Endothelial cell of umbilical vein (primary cell): ENCODE results near the gene RAD9A. TPM values are rescaled to one million over a fixed set of nuclear protein-coding genes. Genes with fewer than 3 reads are reported as not detected.

Experiments
- BruUV-seq: library from RNA; stranded (reverse); fragments of 400-500 nt; replicated peaks from 2 replicates; lab custom pipeline; 2021; lab: Mats Ljungman, UMichigan
- CTCF ChIA-PET: fragments of 300-600, 350-600 bp; sonication (Branson Sonifier 250); formaldehyde crosslinking; loops from one replicate; lab custom pipeline; 2021; ENCODE audit warnings: antibody characterized with exemption, inconsistent platforms; lab: Charles Lee
- POLR2A ChIA-PET: fragments of 300-600, 350-600 bp; sonication (Branson Sonifier 250); formaldehyde crosslinking; loops from one replicate; lab custom pipeline; 2021; ENCODE audit warnings: antibody characterized with exemption, inconsistent platforms; lab: Charles Lee
- DNase-seq: peaks from one replicate; pipeline ENCODE4 v3.0.0-alpha.2; 2011; ENCODE audit warnings: low read depth, low spot score
- FAIRE-seq: peaks from 2 replicates; lab custom pipeline; 2011; peaks lifted over from hg19 to GRCh38; lab: Jason Lieb, UNC
- H2AFZ ChIP-seq: 2 replicates; pipeline ENCODE4 v1.6.0; 2012; ENCODE audit warnings: low read depth, low read length, control low read depth, inconsistent platforms
- H3K27ac ChIP-seq: 2 replicates; pipeline ENCODE4 v1.5.1; 2011; ENCODE audit warnings: low read depth, mild to moderate bottlenecking, control low read depth, low read length, moderate library complexity; ENCODE audit not compliant: insufficient read depth
- H3K27me3 ChIP-seq, 2 experiments: 2 replicates each; pipeline versions ENCODE4 v1.6.0 to v1.6.1; 2011; ENCODE audit warnings: low read length in 2 of 2, mixed read lengths in 1 of 2; ENCODE audit not compliant: control insufficient read depth in 2 of 2, insufficient read depth in 2 of 2
- H3K36me3 ChIP-seq, 2 experiments: 2 replicates in 1 of 2; 3 replicates in 1 of 2; pipeline ENCODE4 v1.5.1; 2011; ENCODE audit warnings: low read length in 2 of 2, mild to moderate bottlenecking in 1 of 2, moderate library complexity in 1 of 2; ENCODE audit not compliant: control insufficient read depth in 2 of 2, insufficient read depth in 2 of 2; ENCODE audit errors: extremely low read depth in 1 of 2
- H3K4me1 ChIP-seq: 3 replicates; pipeline ENCODE4 v1.5.1; 2011; ENCODE audit warnings: mild to moderate bottlenecking, low read length; ENCODE audit not compliant: control insufficient read depth, insufficient read depth; ENCODE audit errors: extremely low read depth
- H3K4me2 ChIP-seq: 2 replicates; pipeline ENCODE4 v1.6.1; 2011; ENCODE audit warnings: low read length, control low read depth, mixed read lengths; ENCODE audit not compliant: insufficient read depth
- H3K4me3 ChIP-seq, 3 experiments: fragments of 200-600 bp in 1 of 3; sonication (generic), shearing (Covaris generic) in 1 of 3; replicated peaks in 1 of 3; 2 replicates each; pipeline ENCODE4 v1.5.1; 2011 to 2016; ENCODE audit warnings: control low read depth in 3 of 3, low read length in 3 of 3, mild to moderate bottlenecking in 2 of 3, inconsistent platforms in 1 of 3, low read depth in 1 of 3, moderate library complexity in 1 of 3; ENCODE audit not compliant: insufficient read depth in 1 of 3
- H3K79me2 ChIP-seq: 2 replicates; pipeline ENCODE4 v1.6.0; 2012; ENCODE audit warnings: low read length, inconsistent platforms; ENCODE audit not compliant: control insufficient read depth, insufficient read depth
- H3K9ac ChIP-seq: replicated peaks from 2 replicates; pipeline ENCODE3; 2011; ENCODE audit warnings: low read length, control low read depth; ENCODE audit not compliant: insufficient read depth; ENCODE audit errors: extremely low read depth
- H3K9me1 ChIP-seq: replicated peaks from 3 replicates; pipeline ENCODE4 v1.6.0; 2011; ENCODE audit warnings: mild to moderate bottlenecking, low read length; ENCODE audit not compliant: control insufficient read depth, insufficient read depth; ENCODE audit errors: extremely low read depth
- H3K9me3 ChIP-seq: replicated peaks from 2 replicates; pipeline ENCODE4 v1.5.1; 2012; ENCODE audit warnings: low read length, inconsistent platforms; ENCODE audit not compliant: control insufficient read depth, insufficient read depth
- H4K20me1 ChIP-seq: replicated peaks from 2 replicates; pipeline ENCODE3; 2011; ENCODE audit warnings: mild to moderate bottlenecking, low read length; ENCODE audit not compliant: control insufficient read depth, insufficient read depth; ENCODE audit errors: extremely low read depth
- EZH2 ChIP-seq: IDR thresholded peaks from 2 replicates; pipeline ENCODE4 v1.6.1; 2012; ENCODE audit warnings: borderline replicate concordance, low read depth, mild to moderate bottlenecking, moderate library complexity, low read length, inconsistent platforms; ENCODE audit not compliant: severe bottlenecking
- FOS ChIP-seq: IDR thresholded peaks from 2 replicates; pipeline ENCODE4 v1.6.1; 2011; ENCODE audit warnings: mild to moderate bottlenecking, low read length, moderate library complexity, borderline replicate concordance; ENCODE audit not compliant: insufficient read depth
- GATA2 ChIP-seq: IDR thresholded peaks from 2 replicates; pipeline ENCODE4 v1.7.0; 2011; ENCODE audit warnings: low read depth, mild to moderate bottlenecking, moderate library complexity, mixed read lengths, low read length; ENCODE audit not compliant: insufficient read length, insufficient read depth
- JUN ChIP-seq: IDR thresholded peaks from 2 replicates; pipeline ENCODE4 v1.6.1; 2011; ENCODE audit warnings: borderline replicate concordance, low read depth; ENCODE audit not compliant: insufficient read length, insufficient read depth
- MAX ChIP-seq: IDR thresholded peaks from 2 replicates; pipeline ENCODE4 v1.6.1; 2011; ENCODE audit not compliant: insufficient read depth, insufficient read length
- MYC ChIP-seq: IDR thresholded peaks from one replicate; pipeline ENCODE4 v1.6.1; 2011; ENCODE audit warnings: mild to moderate bottlenecking, low read depth, low read length
- POLR2A ChIP-seq: IDR thresholded peaks from 2 replicates; pipeline ENCODE4 v1.6.1; 2012; ENCODE audit warnings: low read depth, mild to moderate bottlenecking, control low read depth, low read length
- POLR2AphosphoS5 ChIP-seq: IDR thresholded peaks from 2 replicates; pipeline ENCODE4 v1.6.1; 2012; ENCODE audit warnings: low read depth, mild to moderate bottlenecking, control low read depth, low read length, moderate library complexity; ENCODE audit not compliant: insufficient read depth
- dilution Hi-C: fragments of 300-500 bp; cut with MboI; formaldehyde crosslinking; loops from one replicate; pipeline ENCODE4 v1.15.0; 2019; ENCODE audit warnings: low sequenced_read_pairs; ENCODE audit not compliant: extremely low pct_ligation_motif_present
- intact Hi-C: fragments of 100-400 bp; cut with micrococcal nuclease; formaldehyde crosslinking; loops from one replicate; pipeline ENCODE4 v1.10.0; 2022
- polyA plus RNA-seq, 4 experiments: library from polyadenylated mRNA; depleted of rRNA in 3 of 4; stranded (reverse) in 3 of 4; unstranded in 1 of 4; fragments of >200 nt; gene quantifications; 2 replicates each; pipeline versions ENCODE4 v1.2.1 to v1.2.3, GENCODE V29; 2011 to 2012; ENCODE audit warnings: missing spikeins in 1 of 4
- total RNA-seq: library from RNA; stranded (reverse); gene quantifications from 2 replicates; pipeline ENCODE4 v1.2.3, GENCODE V29; 2021
- TF ChIP-seq, protein P1 (sequence below), 2 donors: IDR thresholded peaks; 1 replicate in 1 of 2; 2 replicates in 1 of 2; pipeline ENCODE4 v1.5.1; 2011; ENCODE audit warnings: low read length in 2 of 2, mild to moderate bottlenecking in 2 of 2, moderate library complexity in 2 of 2, control low read depth in 1 of 2, inconsistent platforms in 1 of 2, low read depth in 1 of 2; ENCODE audit not compliant: insufficient read depth in 1 of 2; ENCODE audit errors: extremely low read depth in 1 of 2

The RAD9A gene
- total and polyA plus RNA-seq, 2 donors (not counting 3 experiments of a cell fraction or from before 2014, with no cell fraction given) = 18.4 to 22.2 TPM

- H3K36me3 ChIP-seq = no peaks in the 10 kb centered on the region
- H4K20me1 ChIP-seq = no peaks in the 10 kb centered on the region
- H2AFZ ChIP-seq = no peak overlapping the region
- no peaks in the 10 kb centered on the region for H3K27me3 ChIP-seq
- intact Hi-C loops (no loop called here), dilution Hi-C loops (no loop called here)
- ChIA-PET CTCF (interaction anchor here (0.7 to 15.0 kb wide), 6 partner anchors 10 to 135 kb away, joined by 3 to 1051 read pairs (median 6); partner anchors contain the start of genes ANKRD13D, CLCF1 and RAD9A), POLR2A (interaction anchor here (1.1 to 1.3 kb wide), 3 partner anchors 14 to 26 kb away, joined by 3 to 13 read pairs (median 3); partner anchors contain the start of gene CLCF1)
- no peak for FAIRE-seq
- no peaks in the 10 kb centered on the region for H3K9me3 ChIP-seq
- H3K9ac ChIP-seq = no peak overlapping the region
- no peaks in the 10 kb centered on the region for H3K9me1 ChIP-seq
- BruUV-seq = no TSS peak
- H3K79me2 ChIP-seq = peaks cover 4% of the 10 kb centered on the region
- no peak overlapping the region for H3K4me3 ChIP-seq
- H3K4me2 ChIP-seq = no peak overlapping the region
- no peak for DNase-seq
- H3K27ac ChIP-seq = no peak overlapping the region
- TF ChIP-seq EZH2 = no peak
- TF ChIP-seq, protein P1, sequence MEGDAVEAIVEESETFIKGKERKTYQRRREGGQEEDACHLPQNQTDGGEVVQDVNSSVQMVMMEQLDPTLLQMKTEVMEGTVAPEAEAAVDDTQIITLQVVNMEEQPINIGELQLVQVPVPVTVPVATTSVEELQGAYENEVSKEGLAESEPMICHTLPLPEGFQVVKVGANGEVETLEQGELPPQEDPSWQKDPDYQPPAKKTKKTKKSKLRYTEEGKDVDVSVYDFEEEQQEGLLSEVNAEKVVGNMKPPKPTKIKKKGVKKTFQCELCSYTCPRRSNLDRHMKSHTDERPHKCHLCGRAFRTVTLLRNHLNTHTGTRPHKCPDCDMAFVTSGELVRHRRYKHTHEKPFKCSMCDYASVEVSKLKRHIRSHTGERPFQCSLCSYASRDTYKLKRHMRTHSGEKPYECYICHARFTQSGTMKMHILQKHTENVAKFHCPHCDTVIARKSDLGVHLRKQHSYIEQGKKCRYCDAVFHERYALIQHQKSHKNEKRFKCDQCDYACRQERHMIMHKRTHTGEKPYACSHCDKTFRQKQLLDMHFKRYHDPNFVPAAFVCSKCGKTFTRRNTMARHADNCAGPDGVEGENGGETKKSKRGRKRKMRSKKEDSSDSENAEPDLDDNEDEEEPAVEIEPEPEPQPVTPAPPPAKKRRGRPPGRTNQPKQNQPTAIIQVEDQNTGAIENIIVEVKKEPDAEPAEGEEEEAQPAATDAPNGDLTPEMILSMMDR (IDR thresholded peaks at IDR 0.05; ENCODE audit: extremely low read depth in 1 of 2, insufficient read depth in 1 of 2, low read depth in 1 of 2, low read length in 2 of 2) = no peak
- no peak for TF ChIP-seq GATA2
- TF ChIP-seq MAX = no peak
- TF ChIP-seq FOS = no peak
- TF ChIP-seq JUN = no peak
- TF ChIP-seq POLR2AphosphoS5 = no peak
- TF ChIP-seq POLR2A = no peak
- TF ChIP-seq MYC = no peak
- H3K4me1 ChIP-seq = peaks cover 45% of the 10 kb centered on the region
Observed at GRCh38 chr11:67356387-67356863, 35.4 kb upstream of the RAD9A start.
